Measurements from ENCODE around the gene MALT1. TPM values are rescaled to one million over a fixed set of nuclear protein-coding genes. Genes with fewer than 3 reads are reported as not detected.

The MALT1 gene
- polyA plus RNA-seq, 1 donor from 2014 or later, result 40.5 TPM

DNA sequence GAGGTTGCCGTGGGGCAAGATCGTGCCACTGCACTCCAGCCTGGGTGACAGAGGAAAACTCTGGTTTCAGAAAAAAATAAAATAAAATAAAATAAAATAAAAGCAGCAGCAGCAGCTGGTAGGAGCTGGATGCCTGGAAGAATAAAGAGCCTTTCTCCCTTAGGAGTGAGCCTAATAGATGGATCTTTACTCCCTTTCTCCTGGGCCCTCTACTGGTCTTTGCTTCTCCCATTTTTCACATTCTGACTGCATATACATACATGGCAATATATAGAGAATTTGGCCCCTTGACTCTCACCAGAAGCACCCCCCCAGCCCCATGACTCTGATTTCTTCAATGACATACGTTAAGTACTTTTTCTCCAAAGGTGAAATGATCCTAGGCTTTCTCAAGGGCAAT, 9.8 kb upstream of the MALT1 start:
- Histone ChIP-seq H3K27me3 (ENCODE audit: insufficient read depth, low read depth, low read length) (no peaks in the 10 kb centered on the region), H3K36me3 (ENCODE audit: insufficient read depth, low read length) (no peaks in the 10 kb centered on the region)

DNA sequence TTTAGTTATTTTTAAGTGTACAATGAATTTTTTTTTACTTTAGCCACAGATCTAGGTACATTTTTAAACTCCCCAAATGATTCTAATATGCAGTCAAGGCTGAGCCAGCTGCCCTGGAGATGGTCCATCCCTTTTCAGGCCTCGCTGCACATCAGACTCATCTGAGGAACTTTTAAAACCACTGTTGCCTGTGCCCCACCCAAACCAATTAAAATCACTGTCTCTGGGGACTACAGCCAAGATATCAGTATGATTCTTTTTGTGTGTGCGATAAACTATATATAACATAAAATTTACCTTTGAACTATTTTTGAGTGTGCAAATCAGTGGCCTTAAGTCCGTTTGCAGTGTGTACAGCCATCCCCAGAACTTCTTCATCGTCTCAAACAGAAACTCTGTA, 9.1 kb upstream of the MALT1 start:
- H3K27me3 ChIP-seq (ENCODE audit: insufficient read depth, low read depth, low read length), result no peaks in the 10 kb centered on the region
- no peaks in the 10 kb centered on the region for H3K79me2 ChIP-seq (replicated peaks; ENCODE audit: insufficient read depth, low read length)
- no peak overlapping the region for H3K9ac ChIP-seq (ENCODE audit: low read length)
- H3K9me2 ChIP-seq (ENCODE audit: insufficient read depth, low read length), result no peaks in the 10 kb centered on the region
- no peak overlapping the region for H2AFZ ChIP-seq (ENCODE audit: low read depth, low read length)
- H4K20me1 ChIP-seq (ENCODE audit: insufficient read depth), result no peaks in the 10 kb centered on the region
- no peak overlapping the region for H3K4me2 ChIP-seq (ENCODE audit: low read length)
- H3K4me3 ChIP-seq (ENCODE audit: low read length), result no peak overlapping the region
- H3K27ac ChIP-seq (ENCODE audit: low read length), result no peak overlapping the region
- no peaks in the 10 kb centered on the region for H3K9me3 ChIP-seq (ENCODE audit: low read length)
- no peaks in the 10 kb centered on the region for H3K36me3 ChIP-seq (ENCODE audit: insufficient read depth, low read length)
- no peaks in the 10 kb centered on the region for H3F3A ChIP-seq (ENCODE audit: insufficient read depth, low read length, poor library complexity, severe bottlenecking)
- no peak for TF ChIP-seq RAD21 (conservative IDR thresholded peaks at IDR 0.05)
- TF ChIP-seq, protein P1, sequence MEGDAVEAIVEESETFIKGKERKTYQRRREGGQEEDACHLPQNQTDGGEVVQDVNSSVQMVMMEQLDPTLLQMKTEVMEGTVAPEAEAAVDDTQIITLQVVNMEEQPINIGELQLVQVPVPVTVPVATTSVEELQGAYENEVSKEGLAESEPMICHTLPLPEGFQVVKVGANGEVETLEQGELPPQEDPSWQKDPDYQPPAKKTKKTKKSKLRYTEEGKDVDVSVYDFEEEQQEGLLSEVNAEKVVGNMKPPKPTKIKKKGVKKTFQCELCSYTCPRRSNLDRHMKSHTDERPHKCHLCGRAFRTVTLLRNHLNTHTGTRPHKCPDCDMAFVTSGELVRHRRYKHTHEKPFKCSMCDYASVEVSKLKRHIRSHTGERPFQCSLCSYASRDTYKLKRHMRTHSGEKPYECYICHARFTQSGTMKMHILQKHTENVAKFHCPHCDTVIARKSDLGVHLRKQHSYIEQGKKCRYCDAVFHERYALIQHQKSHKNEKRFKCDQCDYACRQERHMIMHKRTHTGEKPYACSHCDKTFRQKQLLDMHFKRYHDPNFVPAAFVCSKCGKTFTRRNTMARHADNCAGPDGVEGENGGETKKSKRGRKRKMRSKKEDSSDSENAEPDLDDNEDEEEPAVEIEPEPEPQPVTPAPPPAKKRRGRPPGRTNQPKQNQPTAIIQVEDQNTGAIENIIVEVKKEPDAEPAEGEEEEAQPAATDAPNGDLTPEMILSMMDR (IDR thresholded peaks at IDR 0.05; ENCODE audit: poor library complexity, severe bottlenecking), result no peak
- no peak for TF ChIP-seq EZH2 (IDR thresholded peaks at IDR 0.05; ENCODE audit: borderline replicate concordance, insufficient read depth, low read length, poor library complexity, severe bottlenecking)
- TF ChIP-seq MXI1 (conservative IDR thresholded peaks at IDR 0.05; ENCODE audit: poor library complexity, severe bottlenecking), result no peak
- no peak for TF ChIP-seq EP300 (conservative IDR thresholded peaks at IDR 0.05; ENCODE audit: poor library complexity, severe bottlenecking)
- no peak for TF ChIP-seq SMC3 (conservative IDR thresholded peaks at IDR 0.05; ENCODE audit: poor library complexity)
- TF ChIP-seq, protein P2, sequence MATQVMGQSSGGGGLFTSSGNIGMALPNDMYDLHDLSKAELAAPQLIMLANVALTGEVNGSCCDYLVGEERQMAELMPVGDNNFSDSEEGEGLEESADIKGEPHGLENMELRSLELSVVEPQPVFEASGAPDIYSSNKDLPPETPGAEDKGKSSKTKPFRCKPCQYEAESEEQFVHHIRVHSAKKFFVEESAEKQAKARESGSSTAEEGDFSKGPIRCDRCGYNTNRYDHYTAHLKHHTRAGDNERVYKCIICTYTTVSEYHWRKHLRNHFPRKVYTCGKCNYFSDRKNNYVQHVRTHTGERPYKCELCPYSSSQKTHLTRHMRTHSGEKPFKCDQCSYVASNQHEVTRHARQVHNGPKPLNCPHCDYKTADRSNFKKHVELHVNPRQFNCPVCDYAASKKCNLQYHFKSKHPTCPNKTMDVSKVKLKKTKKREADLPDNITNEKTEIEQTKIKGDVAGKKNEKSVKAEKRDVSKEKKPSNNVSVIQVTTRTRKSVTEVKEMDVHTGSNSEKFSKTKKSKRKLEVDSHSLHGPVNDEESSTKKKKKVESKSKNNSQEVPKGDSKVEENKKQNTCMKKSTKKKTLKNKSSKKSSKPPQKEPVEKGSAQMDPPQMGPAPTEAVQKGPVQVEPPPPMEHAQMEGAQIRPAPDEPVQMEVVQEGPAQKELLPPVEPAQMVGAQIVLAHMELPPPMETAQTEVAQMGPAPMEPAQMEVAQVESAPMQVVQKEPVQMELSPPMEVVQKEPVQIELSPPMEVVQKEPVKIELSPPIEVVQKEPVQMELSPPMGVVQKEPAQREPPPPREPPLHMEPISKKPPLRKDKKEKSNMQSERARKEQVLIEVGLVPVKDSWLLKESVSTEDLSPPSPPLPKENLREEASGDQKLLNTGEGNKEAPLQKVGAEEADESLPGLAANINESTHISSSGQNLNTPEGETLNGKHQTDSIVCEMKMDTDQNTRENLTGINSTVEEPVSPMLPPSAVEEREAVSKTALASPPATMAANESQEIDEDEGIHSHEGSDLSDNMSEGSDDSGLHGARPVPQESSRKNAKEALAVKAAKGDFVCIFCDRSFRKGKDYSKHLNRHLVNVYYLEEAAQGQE (IDR thresholded peaks at IDR 0.05; ENCODE audit: borderline replicate concordance), result no peak

More for the DNA sequence above, 9.8 kb upstream of the MALT1 start:
- Histone ChIP-seq H3K4me2 (ENCODE audit: low read length) (no peak overlapping the region), H2AFZ (ENCODE audit: low read depth, low read length) (no peak overlapping the region), H3K9me3 (ENCODE audit: low read length) (no peaks in the 10 kb centered on the region), H3K79me2 (replicated peaks; ENCODE audit: insufficient read depth, low read length) (no peaks in the 10 kb centered on the region), H3K9ac (ENCODE audit: low read length) (no peak overlapping the region), H3F3A (ENCODE audit: insufficient read depth, low read length, poor library complexity, severe bottlenecking) (no peaks in the 10 kb centered on the region), H3K9me2 (ENCODE audit: insufficient read depth, low read length) (no peaks in the 10 kb centered on the region), H4K20me1 (ENCODE audit: insufficient read depth) (no peaks in the 10 kb centered on the region), H3K4me3 (ENCODE audit: low read length) (no peak overlapping the region), H3K27ac (ENCODE audit: low read length) (no peak overlapping the region)
- TF ChIP-seq, protein P2 (IDR thresholded peaks at IDR 0.05; ENCODE audit: borderline replicate concordance), result no peak
- TF ChIP-seq, protein P1 (IDR thresholded peaks at IDR 0.05; ENCODE audit: poor library complexity, severe bottlenecking), result no peak
- TF ChIP-seq SMC3 (conservative IDR thresholded peaks at IDR 0.05; ENCODE audit: poor library complexity) (no peak), EZH2 (IDR thresholded peaks at IDR 0.05; ENCODE audit: borderline replicate concordance, insufficient read depth, low read length, poor library complexity, severe bottlenecking) (no peak), RAD21 (conservative IDR thresholded peaks at IDR 0.05) (no peak), EP300 (conservative IDR thresholded peaks at IDR 0.05; ENCODE audit: poor library complexity, severe bottlenecking) (no peak), MXI1 (conservative IDR thresholded peaks at IDR 0.05; ENCODE audit: poor library complexity, severe bottlenecking) (no peak)
